Mesodermal cell (in vitro differentiated cells): ENCODE measurements around the gene SLCO2A1.

Source experiments
- H3K27ac ChIP-seq: 2 replicates; pipeline ENCODE4 v1.7.0; 2013; ENCODE audit warnings: mild to moderate bottlenecking, low read depth, low read length, moderate library complexity; ENCODE audit not compliant: severe bottlenecking
- H3K36me3 ChIP-seq: 2 replicates; pipeline ENCODE4 v1.7.1; 2013; ENCODE audit warnings: mild to moderate bottlenecking, low read length, moderate library complexity; ENCODE audit not compliant: control insufficient read depth, insufficient read depth
- H3K4me1 ChIP-seq: one replicate; pipeline ENCODE4 v1.7.1; 2013; ENCODE audit warnings: mild to moderate bottlenecking, low read length; ENCODE audit not compliant: insufficient read depth, control insufficient read depth, poor library complexity, severe bottlenecking
- H3K4me3 ChIP-seq: 2 replicates; pipeline ENCODE4 v1.7.0; 2013; ENCODE audit warnings: low read length, control low read depth, mild to moderate bottlenecking; ENCODE audit not compliant: insufficient read depth, poor library complexity, severe bottlenecking; ENCODE audit errors: extremely low read depth
- H3K9me3 ChIP-seq: 2 replicates; pipeline ENCODE4 v1.7.1; 2013; ENCODE audit warnings: mild to moderate bottlenecking, low read length, moderate library complexity; ENCODE audit not compliant: control insufficient read depth
- WGBS, 2 experiments: methylation state at CpG; one replicate each; pipeline ENCODE4 v1.1.5; 2013; ENCODE audit warnings: missing lambda C conversion rate in 2 of 2; ENCODE audit not compliant: insufficient coverage in 2 of 2; 5-methylcytosine and 5-hydroxymethylcytosine counted together

SLCO2A1 gene

DNA sequence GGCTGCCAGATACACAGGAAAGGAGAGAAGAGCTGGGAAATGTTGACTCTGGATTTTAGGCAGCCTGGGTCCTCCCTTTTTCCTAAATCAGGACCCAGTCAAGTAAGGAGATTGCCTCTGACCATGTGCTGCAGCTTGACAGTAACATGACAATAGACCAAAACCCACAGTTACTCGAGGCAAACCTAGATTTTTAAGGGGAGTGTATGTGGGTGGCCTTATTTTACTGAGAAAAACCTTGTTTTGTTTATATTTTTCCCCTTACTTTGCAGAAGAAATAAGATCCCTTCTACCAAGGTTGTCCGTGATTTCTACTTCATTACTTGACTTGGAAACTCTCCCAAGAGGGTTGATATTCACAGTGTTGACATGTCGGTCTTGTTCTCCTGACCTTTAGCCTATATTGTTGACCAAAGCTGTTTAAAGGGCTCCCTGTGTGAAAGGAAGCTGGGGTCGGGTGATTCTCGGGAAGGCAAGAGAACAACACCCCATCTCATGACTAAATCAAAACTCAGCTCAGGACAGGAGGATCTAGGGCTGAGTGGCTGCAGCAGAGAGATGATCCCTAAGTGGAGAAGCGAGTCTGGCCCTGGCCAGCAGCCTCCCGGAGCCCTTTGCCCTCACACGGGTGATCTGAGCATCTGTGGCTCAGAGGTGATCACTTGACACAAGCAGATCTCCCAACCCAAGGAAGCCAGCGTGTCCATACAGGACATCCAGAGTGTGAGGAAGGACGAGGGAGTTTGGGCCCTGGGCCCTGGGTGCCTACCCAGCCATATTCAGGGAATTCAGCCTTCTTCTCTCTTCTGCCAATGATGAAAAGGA lies 31.0 kb upstream of the SLCO2A1 start:
- Histone ChIP-seq H3K4me1 (peaks cover 8% of the 10 kb centered on the region), H3K9me3 (no peaks in the 10 kb centered on the region), H3K36me3 (no peaks in the 10 kb centered on the region), H3K27ac (no peak overlapping the region), H3K4me3 (no peak overlapping the region)
- WGBS, 2 experiments: 67 to 96% methylated on average over 5 to 7 of the region's 10 CpGs

- 90 to 92% methylated on average over 6 to 8 of the region's 9 CpGs for WGBS, 2 experiments
- Histone ChIP-seq H3K27ac (no peak overlapping the region), H3K9me3 (no peaks in the 10 kb centered on the region), H3K4me3 (no peak overlapping the region), H3K4me1 (peaks cover 8% of the 10 kb centered on the region), H3K36me3 (no peaks in the 10 kb centered on the region)
Measured at GRCh38 chr3:134059671-134060560, 30.2 kb upstream of the SLCO2A1 start.

GRCh38 chr3:134059035-134059601 lies 29.4 kb upstream of the SLCO2A1 start:
- Histone ChIP-seq H3K36me3 (no peaks in the 10 kb centered on the region), H3K9me3 (no peaks in the 10 kb centered on the region), H3K27ac (no peak overlapping the region), H3K4me3 (no peak overlapping the region), H3K4me1 (peaks cover 8% of the 10 kb centered on the region)
- WGBS, 2 experiments: 88 to 89% methylated on average over 3 of the region's 3 CpGs

GRCh38 chr3:134057654-134058110 lies 28.0 kb upstream of the SLCO2A1 start:
- WGBS, 2 experiments: 90 to 96% methylated on average over 4 to 6 of the region's 7 CpGs
- H3K36me3 ChIP-seq: no peaks in the 10 kb centered on the region
- H3K4me1 ChIP-seq: peaks cover 8% of the 10 kb centered on the region
- H3K27ac ChIP-seq: no peak overlapping the region
- no peaks in the 10 kb centered on the region for H3K9me3 ChIP-seq
- H3K4me3 ChIP-seq: no peak overlapping the region

DNA sequence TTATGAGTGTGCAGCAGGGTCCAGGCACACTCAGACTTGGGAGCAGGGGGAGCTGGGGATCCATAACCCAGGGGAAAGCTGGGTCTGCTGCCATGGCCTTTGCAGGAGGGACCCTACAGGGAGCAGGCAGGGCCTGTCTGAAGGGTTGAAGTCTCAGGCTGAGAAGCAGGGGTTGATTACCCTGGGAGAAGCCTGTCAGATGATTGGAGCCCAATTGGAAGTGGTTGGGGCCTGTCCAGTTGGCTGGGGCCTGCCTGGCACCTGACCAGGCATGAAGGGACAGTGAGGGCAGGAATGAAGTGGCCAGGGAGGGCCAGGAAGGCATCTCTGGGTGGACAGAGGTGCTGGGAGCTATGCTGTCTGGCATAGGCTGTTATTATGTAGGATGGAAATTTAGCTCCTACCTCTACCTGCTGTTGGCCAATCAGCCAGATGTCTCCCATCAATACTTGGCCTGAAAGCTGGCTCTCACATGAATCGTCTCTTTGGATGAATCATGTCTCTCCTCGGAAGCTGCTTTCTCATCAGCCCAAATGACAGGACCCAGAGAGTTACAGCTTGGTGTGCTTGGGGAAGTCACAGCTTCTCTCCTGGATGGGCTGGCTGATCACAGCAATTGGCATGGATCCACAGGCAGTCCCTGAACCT lies 27.4 kb upstream of the SLCO2A1 start:
- Histone ChIP-seq H3K9me3 (no peaks in the 10 kb centered on the region), H3K36me3 (no peaks in the 10 kb centered on the region), H3K27ac (no peak overlapping the region), H3K4me3 (no peak overlapping the region), H3K4me1 (peaks cover 8% of the 10 kb centered on the region)
- 74 to 100% methylated on average over 2 of the region's 2 CpGs for WGBS, 2 experiments

GRCh38 chr3:134056464-134056891 lies 26.8 kb upstream of the SLCO2A1 start:
- H3K27ac ChIP-seq: no peak overlapping the region
- peaks cover 8% of the 10 kb centered on the region for H3K4me1 ChIP-seq
- H3K36me3 ChIP-seq: no peaks in the 10 kb centered on the region
- 87 to 89% methylated on average over 7 of the region's 7 CpGs for WGBS, 2 experiments
- no peak overlapping the region for H3K4me3 ChIP-seq
- no peaks in the 10 kb centered on the region for H3K9me3 ChIP-seq

DNA sequence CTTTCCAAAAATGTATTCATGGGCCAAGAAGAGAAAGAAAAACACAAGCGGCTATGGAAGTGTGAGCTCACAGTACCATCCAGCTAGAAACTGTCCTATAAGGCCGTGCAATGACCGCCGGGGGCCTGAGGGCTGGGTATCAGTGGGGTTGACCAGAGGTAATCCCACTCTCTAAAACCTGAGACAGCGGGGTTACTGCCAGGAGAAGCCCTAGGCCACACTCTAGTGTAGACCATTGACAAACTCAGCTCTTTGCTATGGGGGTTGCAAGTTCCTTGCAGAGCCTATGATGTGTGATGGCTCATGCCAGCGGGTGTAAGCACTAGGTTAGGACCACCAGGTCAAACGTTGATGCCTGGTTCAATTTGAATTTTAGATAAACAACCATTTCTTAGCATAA lies 25.9 kb upstream of the SLCO2A1 start:
- no peak overlapping the region for H3K4me3 ChIP-seq
- H3K27ac ChIP-seq: no peak overlapping the region
- WGBS, 2 experiments: 95 to 97% methylated on average over 5 of the region's 7 CpGs
- H3K36me3 ChIP-seq: no peaks in the 10 kb centered on the region
- peaks cover 8% of the 10 kb centered on the region for H3K4me1 ChIP-seq
- H3K9me3 ChIP-seq: no peaks in the 10 kb centered on the region

DNA sequence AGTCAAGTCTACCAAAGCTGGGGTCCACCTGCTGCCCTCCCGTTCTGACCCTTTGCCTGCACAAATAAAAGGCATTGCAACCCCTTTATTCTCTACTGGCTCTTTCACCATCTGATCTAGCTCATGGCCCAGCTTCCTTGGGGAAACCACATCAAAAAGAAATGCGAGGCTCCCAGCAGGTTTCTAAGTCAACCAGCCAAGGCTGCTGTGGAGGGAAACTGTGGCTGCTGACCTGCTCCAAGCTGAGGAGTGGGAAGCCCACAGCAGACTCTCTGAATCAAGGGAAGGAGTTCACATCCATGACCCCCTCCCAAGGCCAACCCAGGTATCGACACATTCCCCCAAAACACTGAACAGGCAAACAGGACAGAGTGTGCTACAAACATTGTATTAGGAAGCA lies 25.2 kb upstream of the SLCO2A1 start:
- H3K4me1 ChIP-seq: peaks cover 5% of the 10 kb centered on the region
- no peak overlapping the region for H3K4me3 ChIP-seq
- H3K27ac ChIP-seq: no peak overlapping the region
- H3K36me3 ChIP-seq: no peaks in the 10 kb centered on the region
- 67 to 94% methylated on average over 2 to 3 of the region's 3 CpGs for WGBS, 2 experiments
- H3K9me3 ChIP-seq: no peaks in the 10 kb centered on the region

DNA sequence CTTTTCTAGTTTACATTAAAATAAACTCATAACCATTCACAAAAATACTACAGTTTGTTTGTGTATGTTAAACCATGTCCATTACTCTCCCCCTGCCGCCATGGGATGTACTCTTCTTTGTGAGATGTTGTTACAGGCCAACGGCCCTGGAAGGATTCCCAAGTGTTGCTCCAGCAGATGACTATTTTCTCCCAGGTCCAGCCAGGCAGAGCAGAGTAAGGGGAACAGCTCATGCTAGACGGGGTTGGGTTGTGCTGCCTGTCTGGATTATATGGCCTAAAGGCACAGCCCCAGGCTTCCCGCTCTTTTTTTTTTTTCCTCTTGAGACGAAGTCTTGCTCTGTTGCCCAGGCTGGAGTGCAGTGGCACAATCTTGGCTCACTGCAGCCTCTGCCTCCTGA lies 24.5 kb upstream of the SLCO2A1 start:
- WGBS, 2 experiments: 87 to 95% methylated on average over 3 to 4 of the region's 5 CpGs
- H3K4me3 ChIP-seq: no peak overlapping the region
- H3K9me3 ChIP-seq: no peaks in the 10 kb centered on the region
- H3K27ac ChIP-seq: no peak overlapping the region
- no peaks in the 10 kb centered on the region for H3K36me3 ChIP-seq
- H3K4me1 ChIP-seq: peaks cover 5% of the 10 kb centered on the region

GRCh38 chr3:134052370-134052769 lies 22.6 kb upstream of the SLCO2A1 start:
- Histone ChIP-seq H3K36me3 (no peaks in the 10 kb centered on the region), H3K4me3 (no peak overlapping the region), H3K27ac (no peak overlapping the region), H3K9me3 (no peaks in the 10 kb centered on the region), H3K4me1 (peaks cover 1% of the 10 kb centered on the region)
- 80 to 89% methylated on average over 1 to 2 of the region's 4 CpGs for WGBS, 2 experiments
